ENCODE results near the gene PAF1.

GRCh38 chr19:39410831-39411080, 19.9 kb upstream of the PAF1 start:
- TF ChIP-seq FOXM1 (IDR thresholded peaks at IDR 0.05; ENCODE audit: borderline replicate concordance, low read depth) (no peak), TAF1 (IDR thresholded peaks at IDR 0.05; ENCODE audit: low read depth) (no peak), USF1 (IDR thresholded peaks at IDR 0.05) (no peak)

Measured in Ishikawa (cell line).